B cell (primary cell): ENCODE results near the gene SPON2. TPM values are rescaled to one million over a fixed set of nuclear protein-coding genes. Genes with fewer than 3 reads are reported as not detected.

ENCODE experiments used
- ATAC-seq: fragments of 200-7000 bp; cut with Tn5 transposase; one replicate; pipeline ENCODE4 v1.10.0; 2021; ENCODE audit warnings: low read depth, mild to moderate bottlenecking, moderate number of reproducible peaks, moderate library complexity
- CTCF ChIA-PET: fragments of 350-600 bp; sonication (Branson Sonifier 250); formaldehyde crosslinking; loops from one replicate; lab custom pipeline; 2021; ENCODE audit warnings: antibody characterized with exemption, inconsistent platforms; lab: Charles Lee
- POLR2A ChIA-PET: fragments of 350-600 bp; sonication (Branson Sonifier 250); formaldehyde crosslinking; loops from one replicate; lab custom pipeline; 2021; ENCODE audit warnings: antibody characterized with exemption; lab: Charles Lee
- DNase-seq: peaks from one replicate; pipeline ENCODE4 v3.0.0; 2013
- H2AFZ ChIP-seq: 2 replicates; pipeline ENCODE4 v1.6.1; 2012; ENCODE audit warnings: mild to moderate bottlenecking, low read depth, low read length; ENCODE audit not compliant: insufficient read depth, poor library complexity, severe bottlenecking
- H3K27ac ChIP-seq, 2 donors: 1 replicate in 1 of 2; 2 replicates in 1 of 2; pipeline ENCODE4 v1.5.1; 2012 to 2013; ENCODE audit warnings: low read length in 2 of 2, mild to moderate bottlenecking in 2 of 2, moderate library complexity in 1 of 2
- H3K27me3 ChIP-seq, 4 experiments: fragments of 200-600 bp in 1 of 4; sonication (generic) in 1 of 4; replicated peaks in 1 of 4; 1 replicate in 2 of 4; 2 replicates in 2 of 4; pipeline versions ENCODE4 v1.6.1 to v1.7.0; 2013 to 2016; ENCODE audit warnings: low read length in 3 of 4, mild to moderate bottlenecking in 2 of 4, mixed read lengths in 1 of 4, moderate library complexity in 1 of 4; ENCODE audit not compliant: insufficient read depth in 4 of 4, control insufficient read depth in 3 of 4; ENCODE audit errors: control extremely low read depth in 1 of 4
- H3K36me3 ChIP-seq, 2 experiments: replicated peaks in 1 of 2; 1 replicate in 1 of 2; 2 replicates in 1 of 2; pipeline versions ENCODE4 v1.6.1 to v1.7.1; 2013; ENCODE audit warnings: low read length in 1 of 2; ENCODE audit not compliant: insufficient read depth in 2 of 2, control insufficient read depth in 1 of 2; ENCODE audit errors: control extremely low read depth in 1 of 2, extremely low read depth in 1 of 2
- H3K4me1 ChIP-seq, 2 donors: fragments of 200-600 bp in 1 of 2; sonication (generic) in 1 of 2; 1 replicate in 1 of 2; 2 replicates in 1 of 2; pipeline versions ENCODE4 v1.5.1 to v1.6.1; 2013 to 2017; ENCODE audit warnings: low read length in 2 of 2; ENCODE audit not compliant: control insufficient read depth in 2 of 2, insufficient read depth in 2 of 2
- H3K4me2 ChIP-seq: replicated peaks from 2 replicates; pipeline ENCODE3; 2012; ENCODE audit warnings: mild to moderate bottlenecking, low read depth, low read length; ENCODE audit not compliant: poor library complexity, severe bottlenecking
- H3K4me3 ChIP-seq, 5 experiments: fragments of 200-600 bp in 1 of 5; sonication (generic) in 1 of 5; 1 replicate in 3 of 5; 2 replicates in 2 of 5; pipeline versions ENCODE4 v1.5.1 to v1.7.0; 2011 to 2016; ENCODE audit warnings: low read length in 4 of 5, mild to moderate bottlenecking in 4 of 5, low read depth in 2 of 5, control low read depth in 1 of 5, moderate library complexity in 1 of 5; ENCODE audit not compliant: insufficient read depth in 1 of 5; ENCODE audit errors: control extremely low read depth in 1 of 5, extremely low read depth in 1 of 5
- H3K79me2 ChIP-seq: fragments of 200-600 bp; sonication (generic); one replicate; pipeline ENCODE4 v1.6.0; 2016; ENCODE audit warnings: low read length; ENCODE audit not compliant: control insufficient read depth, insufficient read depth
- H3K9ac ChIP-seq: fragments of 200-600 bp; sonication (generic); 2 replicates; pipeline ENCODE4 v1.6.1; 2017; ENCODE audit warnings: mild to moderate bottlenecking, low read length, moderate library complexity
- H3K9me3 ChIP-seq, 3 donors: one replicate each; pipeline versions ENCODE4 v1.6.1 to v1.7.1; 2013; ENCODE audit warnings: low read length in 2 of 3; ENCODE audit not compliant: control insufficient read depth in 2 of 3, insufficient read depth in 1 of 3; ENCODE audit errors: control extremely low read depth in 1 of 3
- H4K20me1 ChIP-seq: 2 replicates; pipeline ENCODE4 v1.6.0; 2012; ENCODE audit warnings: mild to moderate bottlenecking, low read length; ENCODE audit not compliant: insufficient read depth, control insufficient read depth, poor library complexity, severe bottlenecking
- H3K27ac Mint-ChIP-seq: one replicate; pipeline ENCODE4 v1.8.0; 2021; ENCODE audit warnings: mixed read lengths
- H3K27me3 Mint-ChIP-seq: one replicate; pipeline ENCODE4 v1.8.0; 2021; ENCODE audit warnings: mixed read lengths
- H3K4me1 Mint-ChIP-seq: one replicate; pipeline ENCODE4 v1.8.0; 2021; ENCODE audit warnings: mixed read lengths
- H3K4me3 Mint-ChIP-seq: one replicate; pipeline ENCODE4 v1.8.0; 2021; ENCODE audit warnings: mixed read lengths
- H3K9me3 Mint-ChIP-seq: one replicate; pipeline ENCODE4 v1.8.0; 2022; ENCODE audit warnings: mixed read lengths; ENCODE audit not compliant: insufficient read depth
- EZH2 ChIP-seq: IDR thresholded peaks from 2 replicates; pipeline ENCODE4 v1.6.1; 2012; ENCODE audit warnings: borderline replicate concordance, low read depth, mild to moderate bottlenecking, moderate library complexity, low read length; ENCODE audit not compliant: insufficient read depth, poor library complexity, severe bottlenecking
- WGBS: methylation state at CpG from one replicate; pipeline ENCODE4 v1.1.5; 2013; ENCODE audit warnings: missing lambda C conversion rate; ENCODE audit not compliant: insufficient coverage; 5-methylcytosine and 5-hydroxymethylcytosine counted together
- intact Hi-C: fragments of 100-400 bp; cut with micrococcal nuclease; formaldehyde crosslinking; loops from one replicate; pipeline ENCODE4 v1.10.0; 2022
- polyA plus RNA-seq: library from polyadenylated mRNA; depleted of rRNA; stranded (reverse); fragments of >200 nt; gene quantifications from 2 replicates; pipeline ENCODE4 v1.2.3, GENCODE V29; 2012
- total RNA-seq, 2 donors: library from RNA; stranded (reverse); fragments of 120-200 nt in 1 of 2; gene quantifications; 1 replicate in 1 of 2; 2 replicates in 1 of 2; pipeline versions ENCODE4 v1.2.3 to v1.2.4, GENCODE V29; 2013 to 2022
- TF ChIP-seq, protein P1 (sequence below): fragments of 200-600 bp; IDR thresholded peaks from one replicate; pipeline ENCODE4 v1.8.0; 2022; ENCODE audit warnings: antibody characterized with exemption, mild to moderate bottlenecking

The SPON2 gene
- total and polyA plus RNA-seq, 2 donors (not counting 1 experiment from before 2014, with no cell fraction given), result 3.8 to 5.1 TPM

DNA sequence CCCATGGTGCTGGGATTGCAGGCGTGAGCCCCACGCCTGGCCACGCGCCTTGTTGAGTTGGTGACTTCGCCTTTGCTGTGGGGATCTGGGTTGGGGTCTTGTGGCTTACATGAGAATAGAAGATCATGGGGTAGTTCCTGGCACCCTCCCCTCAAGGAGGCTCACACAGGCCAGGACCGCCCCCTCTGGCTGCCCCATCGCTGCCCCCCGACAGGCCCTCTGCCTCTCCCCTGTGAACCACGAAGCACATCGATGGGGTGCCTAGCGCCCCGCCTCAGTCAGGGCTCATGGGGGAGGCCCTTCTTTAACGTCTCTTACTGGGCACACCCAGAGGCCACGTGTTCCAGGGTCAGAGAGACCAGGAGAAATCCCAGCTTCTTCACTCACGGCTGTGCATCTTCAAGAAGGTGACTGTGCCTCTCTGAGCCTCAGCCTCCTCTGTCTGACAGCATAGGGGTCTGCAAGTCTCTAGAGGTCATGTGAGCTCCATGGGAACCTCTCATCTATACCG is 23.6 kb upstream of the SPON2 start:
- Histone ChIP-seq H3K79me2 (no peaks in the 10 kb centered on the region), H3K27me3 (no peaks in the 10 kb centered on the region), H3K4me2 (no peak overlapping the region), H3K4me1 (peaks cover 8 to 13% of the 10 kb centered on the region in 2 donors), H3K9ac (no peak overlapping the region), H4K20me1 (no peaks in the 10 kb centered on the region), H3K27ac (no peak overlapping the region), H3K36me3 (no peaks in the 10 kb centered on the region), H3K9me3 (peaks cover 0 to 4% (median 0%) of the 10 kb centered on the region in 3 donors), H3K4me3 (no peak overlapping the region), H2AFZ (no peak overlapping the region)
- POLR2A ChIA-PET, result interaction anchor here (0.6 kb wide), 1 partner anchor 154 kb away, joined by 3 read pairs; no protein-coding TSS in a partner anchor
- 92% methylated on average over 16 of the region's 16 CpGs for WGBS
- intact Hi-C loops, result no loop called here
- Mint-ChIP-seq H3K27me3 (no peaks in the 10 kb centered on the region), H3K27ac (no peak overlapping the region), H3K4me1 (peaks cover 9% of the 10 kb centered on the region), H3K4me3 (no peak overlapping the region), H3K9me3 (no peaks in the 10 kb centered on the region)
- no peak for TF ChIP-seq EZH2
- TF ChIP-seq, protein P1, sequence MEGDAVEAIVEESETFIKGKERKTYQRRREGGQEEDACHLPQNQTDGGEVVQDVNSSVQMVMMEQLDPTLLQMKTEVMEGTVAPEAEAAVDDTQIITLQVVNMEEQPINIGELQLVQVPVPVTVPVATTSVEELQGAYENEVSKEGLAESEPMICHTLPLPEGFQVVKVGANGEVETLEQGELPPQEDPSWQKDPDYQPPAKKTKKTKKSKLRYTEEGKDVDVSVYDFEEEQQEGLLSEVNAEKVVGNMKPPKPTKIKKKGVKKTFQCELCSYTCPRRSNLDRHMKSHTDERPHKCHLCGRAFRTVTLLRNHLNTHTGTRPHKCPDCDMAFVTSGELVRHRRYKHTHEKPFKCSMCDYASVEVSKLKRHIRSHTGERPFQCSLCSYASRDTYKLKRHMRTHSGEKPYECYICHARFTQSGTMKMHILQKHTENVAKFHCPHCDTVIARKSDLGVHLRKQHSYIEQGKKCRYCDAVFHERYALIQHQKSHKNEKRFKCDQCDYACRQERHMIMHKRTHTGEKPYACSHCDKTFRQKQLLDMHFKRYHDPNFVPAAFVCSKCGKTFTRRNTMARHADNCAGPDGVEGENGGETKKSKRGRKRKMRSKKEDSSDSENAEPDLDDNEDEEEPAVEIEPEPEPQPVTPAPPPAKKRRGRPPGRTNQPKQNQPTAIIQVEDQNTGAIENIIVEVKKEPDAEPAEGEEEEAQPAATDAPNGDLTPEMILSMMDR, result no peak
- no peak for ATAC-seq
- CTCF ChIA-PET, result no interaction called here
- DNase-seq, result no peak

DNA sequence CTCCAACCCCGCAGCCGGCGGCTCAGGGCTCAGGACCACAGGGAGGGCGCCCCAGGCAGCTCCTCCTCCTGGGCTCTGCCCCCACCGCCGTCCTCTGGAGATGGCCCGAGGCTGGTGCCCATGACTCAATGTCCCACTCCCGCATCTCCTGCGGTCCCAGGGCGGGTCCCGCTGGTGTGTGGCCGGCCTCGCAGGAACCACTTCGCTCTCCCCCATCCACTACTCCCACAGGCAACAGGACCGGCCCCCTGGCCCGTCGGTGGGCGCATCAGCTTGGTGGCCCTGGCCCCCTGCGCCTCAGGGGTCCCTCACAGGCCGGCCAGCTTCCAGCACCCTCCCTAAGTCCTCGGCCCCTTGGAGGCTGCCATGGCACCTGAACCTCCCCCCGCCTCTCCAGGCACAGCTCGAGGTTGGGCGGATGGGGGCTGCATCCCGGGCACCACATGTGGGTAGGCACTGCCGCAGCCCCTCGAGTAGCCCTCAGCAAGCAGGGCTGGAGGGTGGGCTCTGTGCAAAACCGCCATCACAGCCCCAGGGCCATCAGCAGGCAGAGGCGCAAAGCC is 22.8 kb upstream of the SPON2 start:
- Mint-ChIP-seq H3K27me3 (no peaks in the 10 kb centered on the region), H3K27ac (no peak overlapping the region), H3K9me3 (no peaks in the 10 kb centered on the region), H3K4me1 (peaks cover 2% of the 10 kb centered on the region), H3K4me3 (no peak overlapping the region)
- intact Hi-C loops, result no loop called here
- no peak for TF ChIP-seq EZH2
- TF ChIP-seq, protein P1, result no peak
- H2AFZ ChIP-seq, result no peak overlapping the region
- peaks cover 0 to 4% (median 0%) of the 10 kb centered on the region in 3 donors for H3K9me3 ChIP-seq
- H3K36me3 ChIP-seq, result no peaks in the 10 kb centered on the region
- no peak overlapping the region for H3K27ac ChIP-seq
- ChIA-PET POLR2A (interaction anchor here (0.6 kb wide), 1 partner anchor 153 kb away, joined by 3 read pairs; no protein-coding TSS in a partner anchor), CTCF (no interaction called here)
- ATAC-seq (no peak), DNase-seq (no peak)
- WGBS, result 94% methylated on average over 28 of the region's 29 CpGs
- H4K20me1 ChIP-seq, result no peaks in the 10 kb centered on the region
- H3K27me3 ChIP-seq, result no peaks in the 10 kb centered on the region
- no peaks in the 10 kb centered on the region for H3K79me2 ChIP-seq
- no peak overlapping the region for H3K4me3 ChIP-seq
- H3K4me2 ChIP-seq, result no peak overlapping the region
- H3K4me1 ChIP-seq, result peaks cover under 1 to 6% of the 10 kb centered on the region in 2 donors
- no peak overlapping the region for H3K9ac ChIP-seq
